ENCODE data around the gene NINL. TPM values are rescaled to one million over a fixed set of nuclear protein-coding genes. Genes with fewer than 3 reads are reported as not detected.

NINL gene
- total and polyA plus RNA-seq, 2 of the 8 experiments (the other 6 are each of a cell fraction or from before 2014, with no cell fraction given): 15.3 to 30.0 TPM

DNA sequence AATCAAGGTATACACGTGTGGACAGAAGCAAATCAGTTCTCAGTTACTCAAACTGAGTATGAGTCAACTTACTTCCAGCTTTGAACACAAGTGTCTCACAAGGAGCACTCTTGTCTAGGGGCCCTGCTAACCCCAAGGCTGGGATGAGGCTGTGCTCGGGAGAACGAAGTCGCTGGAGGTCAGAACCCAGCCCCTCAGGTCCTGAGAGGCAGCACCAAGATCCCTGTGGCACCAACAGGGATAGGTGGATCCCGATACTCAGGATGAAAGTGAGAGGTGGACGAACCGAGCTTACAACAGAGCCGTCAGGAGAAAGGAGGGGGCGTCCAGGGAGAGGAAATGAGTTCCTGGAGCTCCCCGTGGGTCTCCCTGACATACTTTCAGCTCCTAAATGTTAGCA lies 92.2 kb downstream of the NINL start (continued):
- TF ChIP-seq, protein P1, sequence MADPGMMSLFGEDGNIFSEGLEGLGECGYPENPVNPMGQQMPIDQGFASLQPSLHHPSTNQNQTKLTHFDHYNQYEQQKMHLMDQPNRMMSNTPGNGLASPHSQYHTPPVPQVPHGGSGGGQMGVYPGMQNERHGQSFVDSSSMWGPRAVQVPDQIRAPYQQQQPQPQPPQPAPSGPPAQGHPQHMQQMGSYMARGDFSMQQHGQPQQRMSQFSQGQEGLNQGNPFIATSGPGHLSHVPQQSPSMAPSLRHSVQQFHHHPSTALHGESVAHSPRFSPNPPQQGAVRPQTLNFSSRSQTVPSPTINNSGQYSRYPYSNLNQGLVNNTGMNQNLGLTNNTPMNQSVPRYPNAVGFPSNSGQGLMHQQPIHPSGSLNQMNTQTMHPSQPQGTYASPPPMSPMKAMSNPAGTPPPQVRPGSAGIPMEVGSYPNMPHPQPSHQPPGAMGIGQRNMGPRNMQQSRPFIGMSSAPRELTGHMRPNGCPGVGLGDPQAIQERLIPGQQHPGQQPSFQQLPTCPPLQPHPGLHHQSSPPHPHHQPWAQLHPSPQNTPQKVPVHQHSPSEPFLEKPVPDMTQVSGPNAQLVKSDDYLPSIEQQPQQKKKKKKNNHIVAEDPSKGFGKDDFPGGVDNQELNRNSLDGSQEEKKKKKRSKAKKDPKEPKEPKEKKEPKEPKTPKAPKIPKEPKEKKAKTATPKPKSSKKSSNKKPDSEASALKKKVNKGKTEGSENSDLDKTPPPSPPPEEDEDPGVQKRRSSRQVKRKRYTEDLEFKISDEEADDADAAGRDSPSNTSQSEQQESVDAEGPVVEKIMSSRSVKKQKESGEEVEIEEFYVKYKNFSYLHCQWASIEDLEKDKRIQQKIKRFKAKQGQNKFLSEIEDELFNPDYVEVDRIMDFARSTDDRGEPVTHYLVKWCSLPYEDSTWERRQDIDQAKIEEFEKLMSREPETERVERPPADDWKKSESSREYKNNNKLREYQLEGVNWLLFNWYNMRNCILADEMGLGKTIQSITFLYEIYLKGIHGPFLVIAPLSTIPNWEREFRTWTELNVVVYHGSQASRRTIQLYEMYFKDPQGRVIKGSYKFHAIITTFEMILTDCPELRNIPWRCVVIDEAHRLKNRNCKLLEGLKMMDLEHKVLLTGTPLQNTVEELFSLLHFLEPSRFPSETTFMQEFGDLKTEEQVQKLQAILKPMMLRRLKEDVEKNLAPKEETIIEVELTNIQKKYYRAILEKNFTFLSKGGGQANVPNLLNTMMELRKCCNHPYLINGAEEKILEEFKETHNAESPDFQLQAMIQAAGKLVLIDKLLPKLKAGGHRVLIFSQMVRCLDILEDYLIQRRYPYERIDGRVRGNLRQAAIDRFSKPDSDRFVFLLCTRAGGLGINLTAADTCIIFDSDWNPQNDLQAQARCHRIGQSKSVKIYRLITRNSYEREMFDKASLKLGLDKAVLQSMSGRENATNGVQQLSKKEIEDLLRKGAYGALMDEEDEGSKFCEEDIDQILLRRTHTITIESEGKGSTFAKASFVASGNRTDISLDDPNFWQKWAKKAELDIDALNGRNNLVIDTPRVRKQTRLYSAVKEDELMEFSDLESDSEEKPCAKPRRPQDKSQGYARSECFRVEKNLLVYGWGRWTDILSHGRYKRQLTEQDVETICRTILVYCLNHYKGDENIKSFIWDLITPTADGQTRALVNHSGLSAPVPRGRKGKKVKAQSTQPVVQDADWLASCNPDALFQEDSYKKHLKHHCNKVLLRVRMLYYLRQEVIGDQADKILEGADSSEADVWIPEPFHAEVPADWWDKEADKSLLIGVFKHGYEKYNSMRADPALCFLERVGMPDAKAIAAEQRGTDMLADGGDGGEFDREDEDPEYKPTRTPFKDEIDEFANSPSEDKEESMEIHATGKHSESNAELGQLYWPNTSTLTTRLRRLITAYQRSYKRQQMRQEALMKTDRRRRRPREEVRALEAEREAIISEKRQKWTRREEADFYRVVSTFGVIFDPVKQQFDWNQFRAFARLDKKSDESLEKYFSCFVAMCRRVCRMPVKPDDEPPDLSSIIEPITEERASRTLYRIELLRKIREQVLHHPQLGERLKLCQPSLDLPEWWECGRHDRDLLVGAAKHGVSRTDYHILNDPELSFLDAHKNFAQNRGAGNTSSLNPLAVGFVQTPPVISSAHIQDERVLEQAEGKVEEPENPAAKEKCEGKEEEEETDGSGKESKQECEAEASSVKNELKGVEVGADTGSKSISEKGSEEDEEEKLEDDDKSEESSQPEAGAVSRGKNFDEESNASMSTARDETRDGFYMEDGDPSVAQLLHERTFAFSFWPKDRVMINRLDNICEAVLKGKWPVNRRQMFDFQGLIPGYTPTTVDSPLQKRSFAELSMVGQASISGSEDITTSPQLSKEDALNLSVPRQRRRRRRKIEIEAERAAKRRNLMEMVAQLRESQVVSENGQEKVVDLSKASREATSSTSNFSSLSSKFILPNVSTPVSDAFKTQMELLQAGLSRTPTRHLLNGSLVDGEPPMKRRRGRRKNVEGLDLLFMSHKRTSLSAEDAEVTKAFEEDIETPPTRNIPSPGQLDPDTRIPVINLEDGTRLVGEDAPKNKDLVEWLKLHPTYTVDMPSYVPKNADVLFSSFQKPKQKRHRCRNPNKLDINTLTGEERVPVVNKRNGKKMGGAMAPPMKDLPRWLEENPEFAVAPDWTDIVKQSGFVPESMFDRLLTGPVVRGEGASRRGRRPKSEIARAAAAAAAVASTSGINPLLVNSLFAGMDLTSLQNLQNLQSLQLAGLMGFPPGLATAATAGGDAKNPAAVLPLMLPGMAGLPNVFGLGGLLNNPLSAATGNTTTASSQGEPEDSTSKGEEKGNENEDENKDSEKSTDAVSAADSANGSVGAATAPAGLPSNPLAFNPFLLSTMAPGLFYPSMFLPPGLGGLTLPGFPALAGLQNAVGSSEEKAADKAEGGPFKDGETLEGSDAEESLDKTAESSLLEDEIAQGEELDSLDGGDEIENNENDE (IDR thresholded peaks at IDR 0.05; ENCODE audit: insufficient replicate concordance, low read length): no peak
- TF ChIP-seq FOSL1 (IDR thresholded peaks at IDR 0.05; ENCODE audit: insufficient read depth, low read depth, low read length) (no peak), BRCA1 (IDR thresholded peaks at IDR 0.05; ENCODE audit: low read depth, low read length) (no peak), CBX5 (IDR thresholded peaks at IDR 0.05; ENCODE audit: low read depth, low read length) (no peak), TAF1 (IDR thresholded peaks at IDR 0.05; ENCODE audit: low read depth, low read length) (no peak), KDM1A (IDR thresholded peaks at IDR 0.05; ENCODE audit: borderline replicate concordance, low read length) (no peak), HDAC6 (IDR thresholded peaks at IDR 0.05; ENCODE audit: low read depth, low read length) (no peak), RBBP5 (IDR thresholded peaks at IDR 0.05; ENCODE audit: borderline replicate concordance, low read depth, low read length) (no peak), SIN3A (conservative IDR thresholded peaks at IDR 0.05 in 1 of 2, IDR thresholded peaks at IDR 0.05 in 1 of 2; ENCODE audit: low read depth in 1 of 2, low read length in 2 of 2) (no peak)
- TF ChIP-seq, protein P2, sequence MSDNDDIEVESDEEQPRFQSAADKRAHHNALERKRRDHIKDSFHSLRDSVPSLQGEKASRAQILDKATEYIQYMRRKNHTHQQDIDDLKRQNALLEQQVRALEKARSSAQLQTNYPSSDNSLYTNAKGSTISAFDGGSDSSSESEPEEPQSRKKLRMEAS (IDR thresholded peaks at IDR 0.05): no peak
